HFF-Myc (cell line): ENCODE measurements around the gene SYNE1.
"Not testable (repeated sequence)": the region's sequence is repeated elsewhere in the genome, so short reads cannot be mapped to it uniquely, and the experiment has no call there.

Source experiments
- DNase-seq: peaks from one replicate; pipeline ENCODE4 v3.0.0-alpha.2; 2011; ENCODE audit warnings: low read depth; ENCODE audit errors: extremely low read depth
- H3K4me3 ChIP-seq: replicated peaks from 2 replicates; pipeline ENCODE4 v1.5.1; 2011; ENCODE audit warnings: low read depth, mild to moderate bottlenecking, control low read depth, low read length
- TF ChIP-seq, protein P1 (sequence below): IDR thresholded peaks from 2 replicates; pipeline ENCODE4 v1.5.1; 2012; ENCODE audit warnings: mild to moderate bottlenecking, low read depth, low read length, control low read depth; ENCODE audit errors: missing control alignments

SYNE1 gene

DNA sequence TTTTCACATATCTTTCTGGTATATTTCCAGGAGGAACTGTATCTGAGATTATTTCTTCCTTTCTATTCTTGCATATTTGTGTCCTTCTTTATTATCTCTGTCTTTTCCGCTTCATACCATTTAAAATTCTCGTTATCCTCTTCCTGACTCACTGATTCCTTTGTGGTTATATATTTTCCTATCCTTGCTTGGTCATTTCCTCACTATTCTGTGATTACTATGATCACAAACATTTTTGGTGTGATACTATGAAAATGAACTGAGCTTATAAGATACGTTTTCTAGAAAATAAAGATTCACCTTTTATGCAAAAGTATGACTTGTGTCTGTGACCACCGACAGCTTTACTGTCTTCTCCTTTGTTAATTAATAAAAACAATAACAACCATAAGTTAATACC, 34.0 kb upstream of the SYNE1 start:
- TF ChIP-seq, protein P1, sequence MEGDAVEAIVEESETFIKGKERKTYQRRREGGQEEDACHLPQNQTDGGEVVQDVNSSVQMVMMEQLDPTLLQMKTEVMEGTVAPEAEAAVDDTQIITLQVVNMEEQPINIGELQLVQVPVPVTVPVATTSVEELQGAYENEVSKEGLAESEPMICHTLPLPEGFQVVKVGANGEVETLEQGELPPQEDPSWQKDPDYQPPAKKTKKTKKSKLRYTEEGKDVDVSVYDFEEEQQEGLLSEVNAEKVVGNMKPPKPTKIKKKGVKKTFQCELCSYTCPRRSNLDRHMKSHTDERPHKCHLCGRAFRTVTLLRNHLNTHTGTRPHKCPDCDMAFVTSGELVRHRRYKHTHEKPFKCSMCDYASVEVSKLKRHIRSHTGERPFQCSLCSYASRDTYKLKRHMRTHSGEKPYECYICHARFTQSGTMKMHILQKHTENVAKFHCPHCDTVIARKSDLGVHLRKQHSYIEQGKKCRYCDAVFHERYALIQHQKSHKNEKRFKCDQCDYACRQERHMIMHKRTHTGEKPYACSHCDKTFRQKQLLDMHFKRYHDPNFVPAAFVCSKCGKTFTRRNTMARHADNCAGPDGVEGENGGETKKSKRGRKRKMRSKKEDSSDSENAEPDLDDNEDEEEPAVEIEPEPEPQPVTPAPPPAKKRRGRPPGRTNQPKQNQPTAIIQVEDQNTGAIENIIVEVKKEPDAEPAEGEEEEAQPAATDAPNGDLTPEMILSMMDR: no peak
- no peak for DNase-seq
- H3K4me3 ChIP-seq: no peak overlapping the region

DNA sequence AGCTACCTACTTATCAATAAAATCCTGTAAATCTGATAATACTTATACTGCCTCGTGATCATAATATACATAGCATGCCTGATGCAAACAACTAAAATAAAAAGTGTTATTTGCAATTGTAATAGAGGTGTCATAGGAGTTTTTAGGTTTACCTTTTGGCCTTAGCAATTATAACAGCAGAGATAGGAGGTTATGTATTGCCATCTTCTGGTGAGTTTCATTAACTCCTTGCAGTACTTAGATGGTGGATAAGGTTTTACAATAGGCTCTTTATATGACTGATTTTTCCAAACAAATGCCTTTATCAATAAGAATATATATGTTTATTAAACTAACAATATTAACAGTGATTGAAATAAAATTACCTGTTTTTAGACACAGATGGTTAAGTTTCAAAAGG, 32.7 kb upstream of the SYNE1 start:
- TF ChIP-seq, protein P1: no peak
- no peak overlapping the region for H3K4me3 ChIP-seq
- peak; percentile 2 for DNase-seq

DNA sequence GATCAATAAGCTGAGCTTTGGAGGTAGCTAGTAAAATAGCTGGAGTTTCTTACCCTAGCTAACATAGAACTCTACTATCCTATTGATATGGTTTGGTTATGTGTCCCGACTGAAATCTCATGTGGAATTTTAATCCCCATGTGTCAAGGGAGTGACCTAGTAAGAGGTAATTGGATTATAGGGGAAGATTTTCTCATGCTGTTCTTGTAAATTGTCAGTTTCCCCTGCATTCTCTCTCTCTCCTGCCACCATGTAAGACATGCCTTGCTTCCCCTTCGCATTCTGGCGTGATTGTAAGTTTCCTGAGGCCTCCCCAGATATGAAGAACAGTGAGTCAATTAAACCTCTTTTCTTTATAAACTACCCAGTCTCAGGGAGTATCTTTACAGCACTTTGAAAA, 24.6 kb upstream of the SYNE1 start:
- no peak for DNase-seq
- TF ChIP-seq, protein P1: no peak
- no peak overlapping the region for H3K4me3 ChIP-seq

DNA sequence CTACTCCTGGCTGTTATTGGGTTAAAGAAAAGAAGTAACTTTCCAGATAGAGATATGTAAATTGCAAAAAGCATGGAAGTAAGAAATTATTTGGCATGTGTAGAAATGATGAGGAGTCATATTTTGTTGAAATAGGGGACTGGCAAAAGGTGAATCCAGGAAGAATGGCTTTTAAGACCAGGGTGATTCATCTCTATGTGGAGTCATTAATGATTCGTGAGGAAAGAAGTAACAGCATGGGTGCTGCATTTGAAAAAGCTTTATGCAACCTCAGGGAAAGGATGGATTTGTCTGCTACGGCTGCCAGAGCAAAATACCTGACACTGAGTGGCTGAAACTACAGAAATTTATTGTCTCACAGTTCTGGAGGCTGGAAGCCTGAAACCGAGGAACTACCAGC, 14.8 kb upstream of the SYNE1 start:
- TF ChIP-seq, protein P1: no peak
- no peak overlapping the region for H3K4me3 ChIP-seq
- no peak for DNase-seq

DNA sequence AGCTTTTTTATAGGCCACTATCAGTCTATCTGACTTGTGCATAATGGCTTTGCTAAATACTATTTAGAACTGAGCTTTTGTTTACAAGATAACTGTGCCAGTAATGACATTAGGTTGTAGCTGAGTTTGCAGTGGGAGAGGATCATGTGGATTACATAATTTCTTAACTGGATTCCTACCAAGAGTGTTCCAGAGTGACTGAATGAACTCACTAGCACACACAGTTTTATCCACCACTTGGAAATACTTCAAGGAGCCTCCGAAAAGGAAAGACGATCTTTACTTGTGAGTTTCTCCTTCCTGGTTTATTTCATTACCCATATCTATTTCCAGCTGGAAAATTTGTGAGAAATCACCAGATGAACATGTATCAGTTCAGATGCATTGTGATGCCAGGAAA, 10.9 kb upstream of the SYNE1 start:
- no peak for DNase-seq
- no peak overlapping the region for H3K4me3 ChIP-seq
- TF ChIP-seq, protein P1: no peak

DNA sequence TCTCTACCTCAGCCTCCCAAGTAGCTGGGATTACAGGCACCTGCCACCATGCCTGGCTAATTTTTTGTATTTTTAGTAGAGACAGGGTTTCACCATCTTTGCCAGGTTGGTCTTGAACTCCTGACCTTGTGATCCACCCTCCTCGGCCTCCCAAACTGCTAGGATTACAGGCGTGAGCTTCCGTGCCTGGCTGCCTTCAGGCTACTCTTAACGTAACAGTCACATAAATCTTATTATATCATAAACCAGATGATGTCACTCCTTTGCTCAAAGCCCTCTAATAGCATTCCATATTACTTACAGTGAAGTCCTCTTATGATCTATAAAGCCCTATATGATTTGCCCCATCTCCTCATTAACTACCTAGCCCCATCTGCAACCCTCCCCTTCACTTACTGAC, 9.6 kb upstream of the SYNE1 start:
- H3K4me3 ChIP-seq, DNase-seq: not testable (repeated sequence)

DNA sequence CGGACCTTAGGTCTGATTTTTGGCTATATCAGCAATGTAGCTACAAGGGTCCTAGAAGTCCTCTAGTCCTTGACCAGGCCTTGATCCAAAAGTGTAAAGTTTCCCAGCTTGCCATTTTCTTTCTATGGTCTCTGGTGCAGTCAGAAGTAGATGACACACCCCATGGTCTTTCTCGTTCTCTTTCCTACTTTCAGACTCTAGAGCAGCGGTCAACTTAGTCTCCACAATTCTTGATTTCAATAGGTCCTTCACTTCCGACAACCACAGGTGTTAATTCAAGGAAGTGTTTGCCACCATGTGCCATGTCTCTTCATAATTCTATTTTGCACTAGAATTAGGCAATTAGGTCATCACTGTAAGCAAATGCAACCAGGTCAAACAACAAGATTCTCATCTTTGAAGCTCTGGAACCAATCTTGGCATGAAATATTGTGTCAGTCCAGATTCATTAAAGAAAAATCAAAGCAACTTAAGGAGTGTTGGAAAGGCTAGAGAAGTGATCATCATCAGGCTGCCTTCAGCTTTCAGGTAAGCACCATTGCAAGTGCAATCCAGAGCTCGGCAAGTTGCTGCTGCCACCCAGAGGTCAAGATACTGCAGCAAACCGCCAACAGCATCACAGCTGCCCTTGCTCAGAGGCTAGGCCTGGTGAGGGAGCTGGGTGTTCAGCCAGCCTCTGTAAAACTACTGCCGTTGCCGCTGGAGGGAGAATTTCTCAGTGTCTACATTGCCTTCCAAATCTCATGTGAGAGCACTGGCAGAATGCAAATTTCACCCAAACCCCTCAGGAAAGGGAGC, 5.6 kb upstream of the SYNE1 start:
- no peak for DNase-seq
- TF ChIP-seq, protein P1: peak; percentile 34
- H3K4me3 ChIP-seq: no peak overlapping the region
